GM18526 (cell line): ENCODE measurements around the gene JAML.

Experiments used
- POLR2A ChIP-seq: IDR thresholded peaks from 3 replicates; pipeline ENCODE4 v1.6.1; 2011; ENCODE audit not compliant: insufficient read length; ENCODE audit errors: extremely low read depth

Gene JAML

GRCh38 chr11:118227865-118228785 is 3.3 kb upstream of the JAML start:
- no peak for TF ChIP-seq POLR2A

GRCh38 chr11:118226781-118227180 is 2.0 kb upstream of the JAML start:
- no peak for TF ChIP-seq POLR2A

GRCh38 chr11:118226296-118226695 is 1.5 kb upstream of the JAML start:
- TF ChIP-seq POLR2A, result no peak

- no peak for TF ChIP-seq POLR2A
Measured at GRCh38 chr11:118223992-118224391, 819 bp downstream of the JAML start.

- TF ChIP-seq POLR2A, result no peak
Measured at GRCh38 chr11:118223570-118223969, 1.2 kb downstream of the JAML start.

GRCh38 chr11:118222437-118222836 is 2.4 kb downstream of the JAML start:
- TF ChIP-seq POLR2A, result no peak

GRCh38 chr11:118221419-118221818 is 3.4 kb downstream of the JAML start:
- TF ChIP-seq POLR2A, result no peak

- TF ChIP-seq POLR2A, result no peak
Measured at GRCh38 chr11:118219732-118220131, 5.1 kb downstream of the JAML start.

GRCh38 chr11:118219244-118219643 is 5.6 kb downstream of the JAML start:
- no peak for TF ChIP-seq POLR2A

GRCh38 chr11:118217575-118217974 is 7.2 kb downstream of the JAML start:
- TF ChIP-seq POLR2A, result no peak

- no peak for TF ChIP-seq POLR2A
Measured at GRCh38 chr11:118216621-118217481, 8.0 kb downstream of the JAML start.

- no peak for TF ChIP-seq POLR2A
Measured at GRCh38 chr11:118215765-118216164, 9.0 kb downstream of the JAML start.

GRCh38 chr11:118215262-118215661 is 9.5 kb downstream of the JAML start:
- no peak for TF ChIP-seq POLR2A

GRCh38 chr11:118214210-118214914 is 10.4 kb downstream of the JAML start:
- no peak for TF ChIP-seq POLR2A

GRCh38 chr11:118213781-118214180 is 11.0 kb downstream of the JAML start:
- no peak for TF ChIP-seq POLR2A
